Spleen (tissue), 11 donors: Measurements from ENCODE around the gene WDR44. TPM values are rescaled to one million over a fixed set of nuclear protein-coding genes. Genes with fewer than 3 reads are reported as not detected.
A peak's percentile ranks its signal among the peaks of the same experiment; 100 is the strongest.

Source experiments
- DNase-seq: peaks from one replicate; pipeline ENCODE4 v3.0.0-alpha.2; 2020
- H3K27ac ChIP-seq, 8 donors: fragments of 200-600 bp; sonication (generic) in 7 of 8; 1 replicate in 4 of 8; 2 replicates in 4 of 8; pipeline versions ENCODE4 v1.5.0 to v1.8.0; 2016 to 2021; ENCODE audit warnings: inconsistent platforms in 4 of 8, mild to moderate bottlenecking in 4 of 8, moderate library complexity in 1 of 8
- H3K27me3 ChIP-seq, 7 donors: fragments of 200-600 bp; sonication (generic) in 6 of 7; replicated peaks in 1 of 7; 1 replicate in 4 of 7; 2 replicates in 3 of 7; pipeline versions ENCODE4 v1.5.0 to v1.8.0; 2016 to 2021; ENCODE audit warnings: inconsistent platforms in 3 of 7, mild to moderate bottlenecking in 1 of 7
- H3K36me3 ChIP-seq, 6 donors: fragments of 200-600 bp; sonication (generic) in 5 of 6; 1 replicate in 4 of 6; 2 replicates in 2 of 6; pipeline versions ENCODE4 v1.5.0 to v1.8.0; 2016 to 2021; ENCODE audit warnings: inconsistent platforms in 2 of 6
- H3K4me1 ChIP-seq, 6 donors: fragments of 200-600 bp; sonication (generic) in 5 of 6; 1 replicate in 3 of 6; 2 replicates in 3 of 6; pipeline versions ENCODE4 v1.5.0 to v1.8.0; 2016 to 2021; ENCODE audit warnings: inconsistent platforms in 3 of 6
- H3K4me3 ChIP-seq, 8 donors: fragments of 200-600 bp; sonication (generic) in 7 of 8; 1 replicate in 4 of 8; 2 replicates in 4 of 8; pipeline versions ENCODE4 v1.5.0 to v1.8.0; 2016 to 2021; ENCODE audit warnings: inconsistent platforms in 4 of 8, mild to moderate bottlenecking in 4 of 8, moderate library complexity in 2 of 8
- H3K9me3 ChIP-seq, 8 donors: fragments of 200-600 bp; sonication (generic) in 7 of 8; 1 replicate in 4 of 8; 2 replicates in 4 of 8; pipeline versions ENCODE4 v1.5.0 to v1.8.0; 2016 to 2021; ENCODE audit warnings: inconsistent platforms in 4 of 8
- CTCF ChIP-seq, 11 experiments: fragments of 200-600 bp in 7 of 11; fragments of 450-650 bp in 4 of 11; sonication (generic) in 4 of 11; IDR thresholded peaks in 8 of 11; conservative IDR thresholded peaks in 3 of 11; 1 replicate in 7 of 11; 2 replicates in 4 of 11; pipeline versions ENCODE4 v1.4.0 to v1.8.0; 2016 to 2021; ENCODE audit warnings: antibody characterized with exemption in 11 of 11, inconsistent platforms in 4 of 11, mild to moderate bottlenecking in 1 of 11
- POLR2A ChIP-seq, 3 donors: fragments of 450-650 bp; IDR thresholded peaks; one replicate each; pipeline ENCODE4 v1.5.1; 2017; ENCODE audit warnings: antibody characterized with exemption in 3 of 3, mild to moderate bottlenecking in 1 of 3
- POLR2AphosphoS5 ChIP-seq, 3 donors: sonication (generic); formaldehyde crosslinking; IDR thresholded peaks; one replicate each; pipeline ENCODE4 v1.5.1; 2017; ENCODE audit warnings: antibody characterized with exemption in 3 of 3
- WGBS, 5 donors: extraction: QIAGEN DNeasy Blood & Tissue Kit in 3 of 5; methylation state at CpG; one replicate each; pipeline versions ENCODE4 v1.1.5 to v1.1.7; 2013 to 2018; 5-methylcytosine and 5-hydroxymethylcytosine counted together
- intact Hi-C: fragments of 100-400 bp; cut with DNase I; formaldehyde crosslinking; loops from one replicate; pipeline ENCODE4 v1.15.0; 2023; ENCODE audit warnings: low total_unique reads
- polyA plus RNA-seq, 3 donors: library from polyadenylated mRNA; stranded (reverse); fragments of 200-250 nt; gene quantifications; one replicate each; pipeline ENCODE4 v1.2.1, GENCODE V29; 2013
- total RNA-seq, 7 donors: library from RNA; depleted of rRNA in 3 of 7; stranded (reverse); fragments of >200 nt in 3 of 7; fragmentation: NEBNext Ultra II Directional in 4 of 7; extraction: Animal tissue kit (Norgen Biotek cat#: 25700) in 4 of 7; gene quantifications; one replicate each; pipeline versions ENCODE4 v1.1.0 to v1.2.1, GENCODE V29; 2016 to 2021
- donor health status: healthy with polysubstance abuse.
- donor health status: DM: no; HTN: no; CAD: no; lungs with moderate emphysema.
- donor health status: DM: no; HTN: no; CAD: no.
- donor health status: Bipolar disorder and iron deficiency.
- donor health status: healthy.
- donor health status: DM: no; HTN: no; CAD: no.
- donor health status: DM: yes; HTN: yes; CAD: no.

Gene WDR44
- total and polyA plus RNA-seq, 10 donors = 3.5 to 24.5 (median 17.3) TPM

GRCh38 chrX:118493016-118493415 lies 147.1 kb downstream of the WDR44 start:
- Histone ChIP-seq H3K27me3 (peaks cover 0 to 8% (median 0%) of the 10 kb centered on the region in 7 donors), H3K9me3 (no peaks in the 10 kb centered on the region), H3K27ac (no peak overlapping the region), H3K4me3 (no peak overlapping the region), H3K4me1 (peaks cover 0 to 14% (median 6%) of the 10 kb centered on the region in 6 donors), H3K36me3 (no peaks in the 10 kb centered on the region)
- no peak for TF ChIP-seq CTCF (IDR thresholded peaks at IDR 0.05 in 8 of 11, conservative IDR thresholded peaks at IDR 0.05 in 3 of 11)
- TF ChIP-seq POLR2AphosphoS5 (IDR thresholded peaks at IDR 0.05) = no peak
- no peak for TF ChIP-seq POLR2A (IDR thresholded peaks at IDR 0.05)
- WGBS, 5 donors = 72 to 97% (median 94%) methylated on average over 3 of the region's 3 CpGs
- no peak for DNase-seq
- intact Hi-C loops = no loop called here

GRCh38 chrX:118493653-118494297 lies 147.9 kb downstream of the WDR44 start:
- intact Hi-C loops = no loop called here

GRCh38 chrX:118495061-118495921 lies 149.4 kb downstream of the WDR44 start, which contains the start of gene DOCK11:
Gene DOCK11, plus strand, starts transcription at chrX:118495815. Its CDS starts 157 bp downstream, at chrX:118495972.
- Histone ChIP-seq H3K4me1 (peaks cover 0 to 32% (median 18%) of the 10 kb centered on the region in 6 donors), H3K27me3 (peaks cover 0 to 8% (median 0%) of the 10 kb centered on the region in 7 donors), H3K36me3 (peaks cover 0 to 7% (median 0%) of the 10 kb centered on the region in 6 donors), H3K4me3 (peak within 1 kb of the TSS; percentile 56 to 89 (median 67)), H3K9me3 (no peaks in the 10 kb centered on the region), H3K27ac (peak within 1 kb of the TSS; percentile 70 to 98 (median 93))
- TF ChIP-seq POLR2A (IDR thresholded peaks at IDR 0.05) = peak in 2 of 3 donors; percentile 43 to 84
- peak in 2 of 11 experiments; percentile 17 to 24 for TF ChIP-seq CTCF (IDR thresholded peaks at IDR 0.05 in 8 of 11, conservative IDR thresholded peaks at IDR 0.05 in 3 of 11)
- peak; percentile 95 for TF ChIP-seq POLR2AphosphoS5 (IDR thresholded peaks at IDR 0.05)
- intact Hi-C loops = no loop called here
- 0 to 42% (median 17%) methylated on average over 18 to 64 of the region's 64 CpGs for WGBS, 5 donors
- peak; percentile 95 for DNase-seq

More at GRCh38 chrX:118493653-118494297, 147.9 kb downstream of the WDR44 start:
- Histone ChIP-seq H3K9me3 (no peaks in the 10 kb centered on the region), H3K27me3 (peaks cover 0 to 8% (median 0%) of the 10 kb centered on the region in 7 donors), H3K4me3 (no peak overlapping the region), H3K4me1 (peaks cover 0 to 22% (median 13%) of the 10 kb centered on the region in 6 donors), H3K36me3 (no peaks in the 10 kb centered on the region), H3K27ac (peak overlapping the region in 2 of 8 donors; percentile 97 to 98)
- 66 to 95% (median 90%) methylated on average over 3 of the region's 3 CpGs for WGBS, 5 donors
- TF ChIP-seq CTCF (IDR thresholded peaks at IDR 0.05 in 8 of 11, conservative IDR thresholded peaks at IDR 0.05 in 3 of 11) (no peak), POLR2AphosphoS5 (IDR thresholded peaks at IDR 0.05) (no peak), POLR2A (IDR thresholded peaks at IDR 0.05) (no peak)
- DNase-seq = no peak
